ENCODE measurements around the gene XRCC3. TPM values are rescaled to one million over a fixed set of nuclear protein-coding genes. Genes with fewer than 3 reads are reported as not detected.

Gene XRCC3
- total and polyA plus RNA-seq, 2 of the 8 experiments (the other 6 are each of a cell fraction or from before 2014, with no cell fraction given), result 36.9 to 41.8 TPM

DNA sequence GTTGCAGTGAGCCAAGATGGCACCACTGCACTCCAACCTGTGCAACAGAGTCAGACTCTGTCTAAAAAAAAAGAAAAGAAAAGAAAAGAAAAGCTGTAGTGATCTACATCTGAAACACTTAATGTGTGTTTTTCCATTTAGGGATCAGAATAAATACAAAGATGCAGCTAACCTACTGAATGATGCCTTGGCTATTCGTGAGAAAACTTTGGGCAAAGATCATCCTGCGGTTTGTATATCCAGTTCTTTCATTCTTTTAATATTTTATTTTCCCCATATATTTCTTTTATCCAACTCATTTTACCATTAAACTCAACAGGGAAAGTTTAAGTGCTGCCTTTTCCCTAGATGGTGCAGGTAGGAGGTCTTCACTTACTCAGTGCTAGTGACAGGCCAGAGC is 45.9 kb downstream of the XRCC3 start:
- Histone ChIP-seq H3K23me2 (ENCODE audit: low read depth, low read length) (no peaks in the 10 kb centered on the region), H3K14ac (ENCODE audit: insufficient read length) (no peak overlapping the region), H4K91ac (replicated peaks; ENCODE audit: insufficient read length, low read length) (no peak overlapping the region), H4K20me1 (replicated peaks in 1 of 2; ENCODE audit: control insufficient read depth in 1 of 2, insufficient read depth in 2 of 2, low read length in 2 of 2) (peaks cover 0 to 5% of the 10 kb centered on the region in 2 experiments), H3K4me1 (replicated peaks in 1 of 4; ENCODE audit: control insufficient read depth in 3 of 4, insufficient read depth in 4 of 4, low read length in 3 of 4) (no peaks in the 10 kb centered on the region), H2BK120ac (replicated peaks; ENCODE audit: low read depth, low read length) (no peak overlapping the region), H3K4ac (replicated peaks; ENCODE audit: insufficient read length, low read depth, low read length) (no peak overlapping the region), H2BK15ac (ENCODE audit: low read length) (no peak overlapping the region), H3K27me3 (replicated peaks in 1 of 4; ENCODE audit: control insufficient read depth in 3 of 4, extremely low read depth in 1 of 4, insufficient read depth in 3 of 4, low read length in 3 of 4) (no peaks in the 10 kb centered on the region), H3K9me3 (ENCODE audit: insufficient read depth in 2 of 2, low read depth in 1 of 2, low read length in 1 of 2) (no peaks in the 10 kb centered on the region), H4K8ac (ENCODE audit: extremely low read depth, insufficient read depth, low read length) (no peak overlapping the region), H2AK5ac (ENCODE audit: low read depth, low read length) (no peak overlapping the region), H2BK20ac (ENCODE audit: low read length) (no peak overlapping the region), H3K9ac (replicated peaks in 1 of 4; ENCODE audit: extremely low read depth in 1 of 4, low read depth in 3 of 4, low read length in 3 of 4) (no peak overlapping the region), H2AFZ (ENCODE audit: low read length) (no peak overlapping the region), H3K56ac (replicated peaks; ENCODE audit: insufficient read length, low read depth, low read length) (no peak overlapping the region), H3K4me3 (ENCODE audit: extremely low read depth in 1 of 4, insufficient read depth in 2 of 4, low read depth in 3 of 4, low read length in 4 of 4) (no peak overlapping the region), H4K5ac (ENCODE audit: insufficient read length, low read depth, low read length) (no peak overlapping the region), H3K18ac (ENCODE audit: extremely low read depth, low read length) (no peak overlapping the region), H2BK12ac (ENCODE audit: low read depth, low read length) (no peak overlapping the region), H3K27ac (ENCODE audit: low read depth, low read length) (no peak overlapping the region), H3K79me1 (ENCODE audit: low read depth, low read length) (no peaks in the 10 kb centered on the region), H3K4me2 (ENCODE audit: insufficient read depth in 1 of 2, low read depth in 2 of 2, low read length in 2 of 2) (no peak overlapping the region), H2BK5ac (ENCODE audit: low read depth, low read length) (no peak overlapping the region), H3K36me3 (ENCODE audit: control insufficient read depth in 2 of 4, insufficient read depth in 4 of 4, low read length in 3 of 4) (peaks cover 29 to 63% (median 48%) of the 10 kb centered on the region in 4 experiments), H3K23ac (ENCODE audit: insufficient read length) (no peak overlapping the region), H3K79me2 (ENCODE audit: control insufficient read depth in 1 of 2, insufficient read depth in 2 of 2, low read length in 2 of 2) (no peaks in the 10 kb centered on the region)
- no peak for FAIRE-seq
- CTCF ChIA-PET (ENCODE audit: partially characterized antibody), result interaction anchor here (3.5 kb wide), 1 partner anchor 11 kb away, joined by 13 read pairs; no protein-coding TSS in a partner anchor
- WGBS, 2 experiments (ENCODE audit: extremely low coverage in 1 of 2, insufficient coverage in 1 of 2, insufficient read length in 1 of 2, insufficient replicate concordance in 2 of 2, low coverage in 1 of 2, low lambda C conversion rate in 2 of 2, missing lambda C conversion rate in 1 of 2), result 84% methylated on average over 2 of the region's 2 CpGs; no CpG with 5 or more reads in 1 of the 2 experiments
- no peak for DNase-seq (ENCODE audit: low read depth in 1 of 2, low spot score in 2 of 2)
- POLR2A ChIA-PET (ENCODE audit: partially characterized antibody), result no interaction called here
- no peak for TF ChIP-seq RBBP5 (IDR thresholded peaks at IDR 0.05; ENCODE audit: borderline replicate concordance, low read depth, low read length)
- TF ChIP-seq E2F6 (IDR thresholded peaks at IDR 0.05), result no peak
- TF ChIP-seq CBX8 (IDR thresholded peaks at IDR 0.05; ENCODE audit: borderline replicate concordance, low read depth, low read length), result no peak
- no peak for TF ChIP-seq RXRA (IDR thresholded peaks at IDR 0.05; ENCODE audit: insufficient read depth, low read depth, low read length)
- no peak for TF ChIP-seq EGR1 (IDR thresholded peaks at IDR 0.05; ENCODE audit: borderline replicate concordance, low read depth, low read length)
- no peak for TF ChIP-seq FOSL1 (IDR thresholded peaks at IDR 0.05; ENCODE audit: insufficient read depth, low read depth, low read length)
- no peak for TF ChIP-seq TCF12 (IDR thresholded peaks at IDR 0.05; ENCODE audit: low read depth, low read length)
- no peak for TF ChIP-seq HDAC2 (IDR thresholded peaks at IDR 0.05; ENCODE audit: borderline replicate concordance in 1 of 2, low read depth in 2 of 2, low read length in 2 of 2)
- TF ChIP-seq TAF7 (optimal IDR thresholded peaks at IDR 0.05; ENCODE audit: borderline replicate concordance, low read depth, low read length), result no peak
- TF ChIP-seq CHD2 (IDR thresholded peaks at IDR 0.05; ENCODE audit: low read length), result no peak
- TF ChIP-seq CTCF (IDR thresholded peaks at IDR 0.05; ENCODE audit: control extremely low read depth in 1 of 3, insufficient read depth in 1 of 3, low read depth in 1 of 3, low read length in 3 of 3), result no peak

Measured in H1 (cell line).